ENCODE results near the gene XPO4.
A peak's percentile ranks its signal among the peaks of the same experiment; 100 is the strongest.
"Not testable (repeated sequence)": the region's sequence is repeated elsewhere in the genome, so short reads cannot be mapped to it uniquely, and the experiment has no call there.

The XPO4 gene

DNA sequence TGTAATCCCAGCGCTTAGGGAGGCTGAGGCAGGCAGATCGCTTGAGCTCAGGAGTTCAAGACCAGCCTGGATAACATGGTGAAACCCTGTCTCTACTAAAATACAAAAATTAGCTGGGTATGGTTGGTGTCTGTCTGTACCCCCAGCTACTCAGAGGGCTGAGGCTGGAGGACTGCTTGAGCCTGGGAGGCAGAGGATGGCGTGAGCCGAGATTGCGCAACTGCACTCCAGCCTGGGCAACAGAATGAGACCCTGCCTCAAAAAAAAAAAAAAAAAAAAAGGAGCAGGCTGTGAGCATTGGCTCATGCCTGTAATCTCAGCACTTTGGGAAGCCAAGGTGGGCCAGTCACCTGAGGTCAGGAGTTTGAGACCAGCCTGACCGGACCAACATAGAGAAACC, 12.0 kb downstream of the XPO4 start:
- DNase-seq = not testable (repeated sequence)

DNA sequence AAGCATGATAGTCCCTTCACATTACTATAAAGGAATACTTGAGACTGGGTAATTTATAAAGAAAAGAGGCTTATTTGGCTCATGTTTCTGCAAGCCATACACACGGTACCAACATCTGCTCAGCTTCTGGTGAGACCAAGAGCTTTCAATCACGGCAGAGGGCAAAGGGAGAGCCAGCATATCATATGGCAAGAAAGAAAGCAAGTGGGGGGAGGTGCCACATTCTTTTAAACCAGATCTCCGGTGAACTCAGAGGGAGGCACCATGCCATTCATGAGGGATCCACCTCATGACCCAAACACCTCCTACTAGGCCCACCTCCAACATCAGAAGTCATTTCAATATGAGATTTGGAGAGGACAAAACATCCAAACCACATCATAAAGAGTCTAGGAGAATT, 20.3 kb downstream of the XPO4 start:
- no peak for DNase-seq

DNA sequence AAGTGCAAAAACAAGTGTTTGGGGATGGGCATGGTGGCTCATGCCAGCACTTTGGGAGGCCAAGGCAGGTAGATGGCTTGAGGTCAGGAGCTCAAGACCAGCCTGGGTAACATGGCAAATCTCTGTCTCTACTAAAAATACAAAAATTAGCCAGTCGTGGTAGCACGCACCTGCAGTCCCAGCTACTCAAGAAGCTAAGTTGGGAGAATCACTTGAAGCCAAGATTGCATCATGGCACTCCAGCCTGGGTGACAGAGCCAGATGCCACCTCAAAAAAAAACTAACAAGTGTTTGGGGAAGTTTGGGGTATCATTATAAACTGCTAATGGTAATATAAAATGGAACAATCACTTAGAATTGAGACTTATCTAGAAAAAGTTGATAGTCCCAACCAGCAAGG, 24.6 kb downstream of the XPO4 start:
- no peak for DNase-seq

DNA sequence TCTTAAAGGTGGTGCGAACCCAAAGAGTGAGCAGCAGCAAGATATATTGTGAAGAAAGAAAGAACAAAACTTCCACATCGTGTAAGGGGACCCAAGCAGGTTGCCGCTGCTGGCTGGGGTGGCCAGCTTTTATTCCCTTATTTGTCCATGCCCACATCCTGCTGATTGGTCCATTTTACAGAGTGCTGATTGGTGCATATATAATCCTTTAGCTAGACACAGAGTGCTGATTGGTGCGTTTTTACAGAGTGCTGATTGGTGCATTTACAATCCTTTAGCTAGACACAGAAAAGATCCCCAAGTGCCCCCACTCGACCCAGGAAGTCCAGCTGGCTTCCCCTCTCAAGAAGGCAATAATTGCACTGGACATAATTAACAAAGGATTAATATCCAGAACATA, 25.7 kb downstream of the XPO4 start:
- not testable (repeated sequence) for DNase-seq

DNA sequence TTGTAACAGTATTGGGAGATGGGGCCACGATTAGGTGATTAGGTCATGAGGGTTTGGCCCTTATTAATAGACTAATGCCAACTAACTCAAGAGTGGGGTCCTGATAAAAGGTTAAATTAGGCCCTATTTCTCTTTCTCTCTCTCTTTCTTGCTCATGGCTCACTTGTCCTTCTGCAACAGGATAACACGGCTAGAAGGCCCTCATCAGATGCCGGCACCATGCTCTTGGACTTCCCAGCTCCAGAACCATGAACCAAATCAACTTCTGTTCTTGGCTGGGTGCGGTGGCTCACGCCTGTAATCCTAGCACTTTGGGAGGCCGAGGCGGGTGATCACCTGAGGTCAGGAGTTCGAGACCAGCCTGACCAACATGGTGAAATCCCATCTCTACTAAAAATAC, 28.1 kb downstream of the XPO4 start:
- not testable (repeated sequence) for DNase-seq

DNA sequence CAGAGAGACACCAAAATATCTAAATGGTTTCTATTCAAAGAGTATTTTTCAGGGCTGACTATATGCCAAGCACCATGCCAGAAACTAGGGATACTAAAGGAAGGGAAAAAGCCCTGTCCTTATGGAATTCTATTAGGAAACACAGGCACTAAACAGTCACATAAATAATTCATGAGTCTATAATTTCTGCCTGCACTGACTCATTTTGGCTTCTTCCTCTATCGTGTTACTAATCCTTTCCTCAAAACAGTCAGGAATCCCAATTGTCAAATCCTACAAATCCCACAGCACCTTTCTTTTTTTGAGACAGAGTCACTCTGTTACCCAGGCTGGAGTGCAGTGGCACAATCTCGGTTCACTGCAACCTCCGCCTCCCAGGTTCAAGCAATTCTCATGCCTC, 29.2 kb downstream of the XPO4 start:
- DNase-seq = no peak

DNA sequence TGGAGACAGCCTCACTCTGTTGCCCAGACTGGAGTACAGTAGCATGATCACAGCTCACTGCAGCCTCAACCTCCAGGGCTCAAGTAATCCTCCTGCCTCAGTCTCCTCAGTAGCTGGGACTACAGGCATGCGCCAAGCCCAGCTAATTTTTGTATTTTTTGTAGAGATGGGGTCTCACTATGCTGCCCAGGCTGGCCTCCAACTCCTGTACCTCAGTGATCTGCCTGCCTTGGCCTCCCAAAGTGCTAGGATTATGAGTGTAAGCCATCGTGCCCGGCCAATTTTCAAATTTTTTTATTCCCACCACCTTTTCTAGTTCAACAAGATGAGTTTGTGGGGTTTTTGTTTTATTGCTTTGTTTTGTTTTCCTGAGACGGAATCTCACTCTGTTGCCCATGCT, 31.7 kb downstream of the XPO4 start:
- no peak for DNase-seq

DNA sequence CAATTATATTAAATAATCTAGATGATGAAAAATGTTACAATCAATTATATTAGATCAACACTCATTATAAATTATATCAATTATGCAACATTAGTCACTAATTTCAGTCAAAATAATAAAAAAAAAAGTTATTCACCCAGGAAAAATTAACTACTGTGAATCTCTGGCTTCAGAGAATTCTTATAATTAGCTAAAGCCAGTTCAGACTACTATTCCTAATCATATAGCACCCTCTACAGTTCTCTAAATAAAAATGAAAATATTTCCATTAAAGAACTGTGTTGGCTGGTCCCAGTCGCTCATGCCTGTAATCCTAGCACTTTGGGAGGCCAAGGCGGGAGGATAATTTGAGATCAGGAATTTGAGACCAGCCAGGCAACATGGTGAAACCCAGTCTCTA, 33.0 kb downstream of the XPO4 start:
- DNase-seq = no peak

DNA sequence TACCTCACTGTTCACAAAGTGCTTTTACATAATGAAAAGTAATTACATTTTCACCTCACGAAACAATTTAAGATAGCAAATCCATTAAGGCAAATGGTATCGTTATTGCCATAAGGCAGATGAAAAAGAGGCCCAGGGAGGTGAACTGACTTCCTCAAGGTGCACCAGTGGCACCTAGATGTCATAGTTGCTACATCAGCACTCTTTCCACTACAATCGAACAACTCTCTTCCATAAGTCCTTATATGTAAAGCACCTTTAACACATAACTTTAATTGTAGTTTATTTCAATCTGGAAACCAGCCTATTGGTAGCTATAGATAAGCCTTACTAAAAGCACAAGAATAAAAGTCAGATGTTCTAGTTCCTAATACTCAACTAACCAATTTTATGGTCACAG, 35.1 kb downstream of the XPO4 start:
- DNase-seq = no peak

DNA sequence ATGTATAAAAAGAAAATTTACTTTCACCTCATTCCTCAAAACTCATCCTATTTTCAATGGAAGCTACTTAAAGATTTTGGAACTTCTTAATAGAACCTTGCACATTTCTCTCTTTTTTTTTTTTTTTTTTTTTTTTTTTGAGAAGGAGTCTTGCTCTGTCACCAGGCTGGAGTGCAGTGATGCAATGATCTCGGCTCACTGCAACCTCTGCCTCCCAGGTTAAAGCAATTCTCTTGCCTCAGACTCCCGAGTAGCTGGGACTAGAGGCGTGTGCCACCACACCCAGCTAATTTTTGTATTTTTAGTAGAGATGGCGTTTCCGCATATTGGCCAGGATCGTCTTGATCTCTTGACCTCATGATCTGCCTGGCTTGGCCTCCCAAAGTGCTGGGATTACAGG, 40.9 kb downstream of the XPO4 start:
- DNase-seq = not testable (repeated sequence)

DNA sequence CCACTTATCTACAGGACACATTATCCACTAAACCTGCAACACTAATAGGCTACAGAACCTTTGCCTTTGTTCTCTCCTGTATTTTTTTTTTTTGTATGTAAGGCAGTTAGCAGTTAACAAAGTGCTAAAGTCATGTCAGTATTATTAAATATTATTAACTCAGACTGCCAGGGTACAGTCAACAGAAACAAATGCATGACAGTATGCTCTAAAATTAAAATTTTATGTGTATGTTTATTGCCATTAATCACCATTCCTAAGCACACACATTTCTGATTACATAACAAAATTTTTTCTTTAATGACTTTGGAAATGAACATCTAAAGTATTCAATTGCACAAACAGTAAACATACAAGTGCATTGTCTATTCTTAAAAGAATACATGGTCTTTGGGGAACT, 41.7 kb downstream of the XPO4 start:
- no peak for DNase-seq

DNA sequence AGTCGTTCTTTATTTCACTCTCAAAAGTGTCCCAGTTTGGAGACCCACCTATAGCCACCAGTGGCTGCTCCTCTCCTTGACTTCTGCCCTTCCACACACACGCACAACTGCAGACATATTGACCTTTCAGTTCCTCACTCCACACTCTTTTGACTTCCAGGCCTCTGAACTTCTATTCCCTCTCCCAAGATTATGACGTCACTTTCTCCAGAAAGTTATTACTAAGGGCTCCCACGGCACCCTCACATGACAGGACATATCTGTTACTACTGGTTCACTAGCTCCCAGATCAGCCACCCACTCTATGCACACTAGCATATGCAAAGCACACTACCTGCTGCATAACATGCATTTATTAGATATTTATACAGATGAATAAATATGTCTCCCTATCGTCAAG, 45.9 kb downstream of the XPO4 start:
- DNase-seq = no peak

DNA sequence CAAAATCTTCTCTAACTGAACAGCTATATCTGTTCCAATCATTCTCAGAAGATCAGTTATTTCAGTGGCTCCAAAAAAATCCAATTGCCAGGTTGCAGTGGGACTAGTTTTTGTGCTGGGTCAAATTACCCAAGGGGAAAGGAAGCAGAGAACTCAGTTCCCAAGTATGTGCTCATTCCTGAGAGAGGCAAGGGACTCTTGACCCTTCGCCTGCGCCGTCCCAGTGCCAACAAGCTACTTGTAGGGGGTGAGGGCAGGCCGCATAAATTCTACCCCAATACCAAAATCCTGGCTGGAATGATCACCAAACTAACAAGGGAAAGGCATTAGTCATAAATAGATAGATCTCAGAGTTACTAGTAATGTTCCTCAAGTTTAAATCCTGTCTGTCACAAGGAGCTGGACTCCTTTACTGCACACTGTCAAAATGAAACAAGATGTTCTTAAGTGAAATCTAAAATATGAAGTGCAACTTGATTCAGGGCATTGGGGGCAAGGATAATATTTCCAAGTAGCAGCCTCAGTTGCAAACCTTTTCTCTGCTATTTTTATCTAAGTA, 50.6 kb downstream of the XPO4 start:
- DNase-seq = no peak

DNA sequence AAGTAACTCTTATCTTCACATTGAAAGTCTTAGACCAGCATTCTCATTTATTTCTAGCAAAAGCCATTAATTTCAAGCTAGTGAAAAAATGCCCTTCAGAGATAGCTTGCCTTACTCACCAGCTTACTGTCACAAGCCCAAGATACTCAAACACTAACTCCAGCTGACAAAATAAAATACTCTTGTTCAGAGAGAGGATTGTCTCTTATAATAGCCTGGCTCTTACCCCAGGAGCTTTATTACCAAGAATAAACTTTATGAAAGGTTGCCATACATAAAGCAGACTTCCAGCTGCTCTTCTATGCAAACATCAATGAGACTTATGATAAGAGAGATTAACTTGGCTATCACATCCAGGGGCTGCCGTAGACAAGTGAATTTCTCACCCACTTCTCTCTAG, 53.6 kb downstream of the XPO4 start:
- DNase-seq = no peak

DNA sequence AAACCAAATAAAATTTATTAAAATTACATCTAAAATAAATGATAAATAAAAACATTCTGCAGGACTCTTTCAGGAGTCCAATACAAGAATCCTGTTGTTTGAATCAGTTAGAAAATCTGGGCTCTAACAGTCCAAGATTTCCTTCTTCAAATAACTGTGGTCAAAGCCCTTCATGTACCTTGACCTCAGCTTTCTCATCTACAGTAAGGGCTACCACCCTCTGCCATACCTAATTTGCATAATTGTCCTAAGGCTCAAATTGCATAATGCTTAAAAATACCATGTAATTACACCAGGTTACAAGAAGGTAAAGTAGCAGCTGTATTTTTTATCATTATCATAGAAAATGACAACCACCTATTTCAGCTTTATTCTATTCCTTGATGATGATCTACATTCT, 54.3 kb downstream of the XPO4 start:
- DNase-seq = no peak

DNA sequence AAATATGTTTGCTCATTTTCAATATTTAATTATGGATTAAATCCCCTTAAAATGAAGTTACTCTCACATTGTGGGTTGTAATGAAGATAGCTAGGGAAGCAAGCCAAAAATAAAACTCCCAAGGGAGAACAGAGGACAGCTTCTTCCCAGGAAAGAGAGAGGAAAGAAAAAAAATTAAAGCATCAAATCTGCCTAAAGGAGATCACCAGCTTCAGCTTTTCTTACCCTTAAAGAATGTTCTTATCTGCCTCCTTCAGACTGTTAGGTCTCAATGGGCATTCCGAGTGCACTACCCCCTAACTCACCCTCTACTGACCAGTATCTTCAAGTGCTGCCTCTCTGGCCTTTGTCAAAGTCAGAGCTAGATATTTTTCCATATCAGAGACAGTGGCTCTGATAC, 55.2 kb downstream of the XPO4 start:
- DNase-seq = no peak

DNA sequence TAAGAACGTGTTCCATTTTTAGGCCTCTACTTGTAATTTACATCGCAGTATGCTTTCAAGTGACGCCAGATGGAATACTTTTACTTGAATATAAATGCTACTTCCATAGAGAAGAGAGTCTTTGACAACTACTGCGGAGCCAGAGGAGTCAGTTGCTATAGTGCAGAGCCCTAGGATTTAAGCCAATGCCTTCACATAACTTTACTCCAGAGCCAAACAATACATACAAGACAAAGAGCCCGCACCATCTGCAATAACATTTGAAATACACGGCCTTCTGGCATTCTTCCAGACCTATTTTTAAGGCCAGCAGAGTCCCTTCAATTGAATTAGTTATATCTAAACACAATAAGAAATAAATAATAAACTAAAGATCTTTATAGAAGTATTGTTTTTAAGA, 59.4 kb downstream of the XPO4 start:
- no peak for DNase-seq

DNA sequence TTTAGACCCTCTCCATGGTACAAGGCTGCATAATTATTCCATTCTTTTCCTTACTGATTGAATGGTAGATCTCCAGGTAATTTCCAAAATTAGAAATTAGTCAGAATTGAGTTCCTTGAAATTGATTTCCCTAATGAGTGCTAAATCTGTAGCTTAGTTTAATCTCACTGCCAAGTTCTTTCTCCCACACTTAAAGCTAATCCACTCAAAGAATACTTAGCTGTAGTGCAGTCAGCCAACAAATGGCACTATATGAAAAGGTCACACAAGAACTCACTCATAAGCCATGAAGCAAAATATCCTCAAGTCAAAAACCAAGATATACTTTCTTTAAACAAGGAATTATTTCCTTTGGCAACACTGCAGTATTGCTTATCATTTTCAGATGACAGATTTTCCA, 62.0 kb downstream of the XPO4 start:
- no peak for DNase-seq

DNA sequence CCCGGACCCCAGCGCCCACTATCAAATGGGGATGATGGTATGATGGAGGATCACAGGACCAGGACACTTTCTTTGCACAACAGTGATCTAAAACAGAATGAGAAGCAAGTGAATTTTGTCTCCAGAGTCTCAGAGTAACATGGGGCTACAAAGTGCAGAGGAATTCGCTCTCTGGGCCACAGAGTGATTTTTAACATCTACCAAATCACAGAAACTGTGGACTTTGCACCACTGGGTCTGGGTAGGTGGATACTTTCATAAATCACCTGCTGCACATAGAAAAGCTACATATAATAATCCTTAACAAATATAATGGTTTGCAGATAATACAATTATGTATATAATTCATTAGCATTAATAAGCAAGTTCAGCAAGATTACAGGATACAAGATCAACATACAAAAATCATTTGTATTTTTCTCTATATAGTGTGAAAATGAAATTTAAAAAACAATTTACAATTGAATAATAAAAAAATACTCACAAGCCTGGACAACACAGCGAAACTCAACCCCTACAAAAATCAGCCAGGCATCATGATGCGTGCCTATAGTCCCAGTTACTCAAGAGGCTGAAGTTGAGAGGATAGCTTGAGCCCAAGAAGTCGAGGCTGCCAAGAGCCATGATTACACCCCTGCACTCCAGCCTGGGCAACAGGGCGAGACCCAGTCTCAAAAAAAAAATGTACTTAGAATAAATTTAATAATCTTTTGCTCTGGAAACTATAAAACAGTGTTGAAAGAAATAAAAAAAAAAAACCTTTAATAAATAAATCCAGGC, 68.5 kb downstream of the XPO4 start:
- no peak for DNase-seq

DNA sequence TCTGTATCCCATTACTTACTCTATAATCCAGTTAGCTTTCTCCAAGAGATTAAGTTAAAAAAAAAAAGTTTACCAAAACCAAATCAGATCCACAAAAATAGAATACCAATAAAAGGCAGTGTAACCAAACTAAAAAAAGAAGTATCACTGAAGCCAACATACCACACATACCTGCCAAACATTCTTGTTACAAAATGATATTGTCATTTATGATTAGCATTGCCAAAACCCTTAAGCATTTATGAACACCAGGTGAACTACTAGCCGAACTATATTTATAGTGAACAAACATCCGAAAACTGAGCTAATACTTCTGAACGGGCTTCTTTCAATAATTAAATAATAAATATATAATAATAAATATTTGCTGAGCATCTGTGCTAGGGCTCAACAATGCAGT, 69.7 kb downstream of the XPO4 start:
- no peak for DNase-seq

DNA sequence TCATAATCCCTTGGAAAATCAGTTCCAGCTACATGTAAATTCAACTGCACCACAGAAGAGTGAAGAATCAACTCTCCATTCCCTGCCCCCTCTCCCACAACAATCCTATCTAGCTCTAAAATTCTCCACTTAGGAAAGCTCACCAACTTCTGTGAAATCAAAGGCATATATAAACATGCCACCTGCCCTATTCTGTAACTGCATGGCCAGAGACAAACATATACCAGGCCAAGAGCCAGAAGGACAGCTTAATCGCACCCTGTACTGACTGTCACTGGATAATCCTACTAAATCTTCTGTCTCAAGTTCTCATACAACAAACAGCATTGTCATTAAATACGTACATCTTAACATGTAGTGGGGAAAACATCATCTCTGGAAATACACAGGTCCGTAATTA, 70.6 kb downstream of the XPO4 start:
- DNase-seq = no peak

DNA sequence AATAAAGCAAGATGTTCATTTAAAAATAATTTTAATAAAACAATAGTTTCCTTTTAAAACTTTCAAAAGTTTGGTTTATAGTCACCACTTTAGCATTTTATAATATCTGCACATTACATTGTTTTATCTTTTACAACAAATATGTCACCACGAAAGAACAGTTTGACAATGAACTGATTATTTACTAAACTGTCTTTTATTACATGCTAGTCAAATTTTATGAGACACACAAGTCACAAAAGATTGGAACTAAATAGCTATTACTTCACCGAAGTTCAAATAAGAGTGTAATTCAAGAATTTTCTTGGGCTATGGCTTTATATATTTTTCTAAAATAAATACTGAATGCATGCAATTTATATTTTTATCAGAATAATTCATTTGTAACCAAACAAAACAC, 71.3 kb downstream of the XPO4 start:
- DNase-seq = no peak

DNA sequence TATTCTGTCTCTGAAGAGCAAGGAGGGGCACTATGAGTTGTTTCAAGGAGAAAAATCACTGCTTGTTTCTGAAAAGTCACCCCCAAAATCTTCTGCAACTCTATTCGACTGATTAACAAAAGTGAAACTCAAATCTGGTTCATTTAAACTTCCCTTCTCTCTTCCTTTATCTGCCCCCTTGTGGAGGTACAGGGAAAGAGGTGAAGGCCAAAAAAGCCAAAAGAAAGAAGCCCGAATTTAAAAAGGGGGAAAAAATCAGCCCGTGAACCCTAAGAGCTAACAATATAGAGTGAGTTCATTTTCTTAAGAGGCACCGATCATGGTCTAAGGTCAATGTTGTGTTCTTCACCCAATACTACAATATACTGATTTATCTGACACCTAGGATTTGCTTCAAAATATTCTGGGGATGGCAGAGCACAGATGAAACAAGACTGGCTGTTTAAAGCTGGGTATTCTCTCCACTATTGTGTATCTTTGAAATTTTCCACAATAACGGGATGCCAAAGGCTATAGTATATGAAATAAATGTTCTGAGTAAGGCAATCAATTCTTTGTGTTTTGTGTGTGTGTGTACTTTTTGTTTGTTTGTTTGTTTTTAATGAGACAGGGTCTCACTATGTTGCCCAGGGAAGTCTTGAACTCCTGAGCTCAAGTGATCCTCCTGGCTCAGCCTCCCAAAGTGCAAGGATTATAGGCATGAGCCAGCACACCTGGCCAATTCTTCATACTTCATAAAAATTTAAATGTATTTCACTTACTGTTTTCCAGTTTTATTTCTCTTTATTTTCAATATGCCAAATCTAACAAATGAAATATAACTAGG, 73.8 kb downstream of the XPO4 start:
- peak in 1 of 2 experiments; percentile 6 for DNase-seq

DNA sequence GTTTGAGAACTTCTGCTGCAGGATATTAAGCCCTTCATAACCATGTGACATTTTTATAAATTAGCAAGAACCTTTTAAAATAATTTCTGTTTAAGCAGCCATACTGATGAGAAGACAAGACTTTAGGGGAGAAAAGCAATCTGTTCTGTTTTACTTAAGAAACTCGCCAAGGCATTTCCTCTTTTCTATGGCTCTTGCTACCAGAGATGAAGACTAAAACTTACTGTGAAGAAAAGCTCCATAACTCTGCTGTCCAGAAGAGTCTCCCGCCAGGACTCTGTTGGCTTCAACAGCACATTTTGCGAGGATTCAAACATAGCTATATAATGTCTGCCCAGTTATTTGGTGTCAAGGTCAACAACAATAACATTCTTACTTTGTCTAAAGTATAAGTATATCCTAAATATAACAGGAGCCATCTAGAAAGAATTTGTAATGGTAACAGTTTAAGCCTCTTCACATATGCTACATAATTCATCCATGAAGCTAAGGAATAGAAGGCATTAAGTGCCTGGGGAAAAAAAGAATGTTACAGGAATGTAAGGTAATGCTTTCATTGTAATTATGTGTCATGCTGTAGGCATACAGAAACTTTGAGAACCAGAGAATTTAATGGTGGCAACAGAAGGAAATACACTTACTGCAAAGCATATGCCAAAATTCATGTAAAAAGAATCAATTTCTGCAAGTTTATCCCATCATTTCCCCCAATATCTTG, 75.5 kb downstream of the XPO4 start:
- DNase-seq = no peak
